ENCODE data around the gene SP2.

The SP2 gene

GRCh38 chr17:47872019-47872650 lies 23.9 kb upstream of the SP2 start:
- Histone ChIP-seq H3K27ac (no peak overlapping the region), H3K4me3 (ENCODE audit: low read depth, low read length) (no peak overlapping the region), H3K27me3 (replicated peaks) (peaks cover 55% of the 10 kb centered on the region), H3K36me3 (replicated peaks) (no peaks in the 10 kb centered on the region)
- no peak for TF ChIP-seq CTCF (IDR thresholded peaks at IDR 0.05; ENCODE audit: low read depth, low read length, missing control alignments)
- DNase-seq = no peak
- in situ Hi-C loops (cut with HindIII; ENCODE audit: low pct_ligation_motif_present, low sequenced_read_pairs) = no loop called here

GRCh38 chr17:47872651-47873161 lies 23.3 kb upstream of the SP2 start:
- Histone ChIP-seq H3K27ac (no peak overlapping the region), H3K27me3 (replicated peaks) (peaks cover 55% of the 10 kb centered on the region), H3K4me3 (ENCODE audit: low read depth, low read length) (no peak overlapping the region), H3K36me3 (replicated peaks) (no peaks in the 10 kb centered on the region)
- TF ChIP-seq CTCF (IDR thresholded peaks at IDR 0.05; ENCODE audit: low read depth, low read length, missing control alignments) = no peak
- in situ Hi-C loops (cut with HindIII; ENCODE audit: low pct_ligation_motif_present, low sequenced_read_pairs) = no loop called here
- DNase-seq = no peak

- DNase-seq = no peak
- in situ Hi-C loops (cut with HindIII; ENCODE audit: low pct_ligation_motif_present, low sequenced_read_pairs) = no loop called here
- H3K27ac ChIP-seq = no peak overlapping the region
- H3K4me3 ChIP-seq (ENCODE audit: low read depth, low read length) = no peak overlapping the region
- no peaks in the 10 kb centered on the region for H3K36me3 ChIP-seq (replicated peaks)
- peaks cover 55% of the 10 kb centered on the region for H3K27me3 ChIP-seq (replicated peaks)
- TF ChIP-seq CTCF (IDR thresholded peaks at IDR 0.05; ENCODE audit: low read depth, low read length, missing control alignments) = no peak
These were observed 22.6 kb upstream of the SP2 start for GRCh38 chr17:47873200-47874090.

- DNase-seq = no peak
- H3K36me3 ChIP-seq (replicated peaks) = no peaks in the 10 kb centered on the region
- H3K27me3 ChIP-seq (replicated peaks) = peaks cover 46% of the 10 kb centered on the region
- no peak overlapping the region for H3K27ac ChIP-seq
- in situ Hi-C loops (cut with HindIII; ENCODE audit: low pct_ligation_motif_present, low sequenced_read_pairs) = no loop called here
- no peak for TF ChIP-seq CTCF (IDR thresholded peaks at IDR 0.05; ENCODE audit: low read depth, low read length, missing control alignments)
- H3K4me3 ChIP-seq (ENCODE audit: low read depth, low read length) = no peak overlapping the region
These were observed 20.7 kb upstream of the SP2 start for GRCh38 chr17:47875011-47875985.

- no peak overlapping the region for H3K27ac ChIP-seq
- peaks cover 27% of the 10 kb centered on the region for H3K27me3 ChIP-seq (replicated peaks)
- no peaks in the 10 kb centered on the region for H3K36me3 ChIP-seq (replicated peaks)
- no peak for DNase-seq
- H3K4me3 ChIP-seq (ENCODE audit: low read depth, low read length) = no peak overlapping the region
- no peak for TF ChIP-seq CTCF (IDR thresholded peaks at IDR 0.05; ENCODE audit: low read depth, low read length, missing control alignments)
- in situ Hi-C loops (cut with HindIII; ENCODE audit: low pct_ligation_motif_present, low sequenced_read_pairs) = no loop called here
These were observed 18.5 kb upstream of the SP2 start for GRCh38 chr17:47877368-47878034.

Measured in brain microvascular endothelial cell (primary cell).